ENCODE results near the gene FNBP1.

The FNBP1 gene

DNA sequence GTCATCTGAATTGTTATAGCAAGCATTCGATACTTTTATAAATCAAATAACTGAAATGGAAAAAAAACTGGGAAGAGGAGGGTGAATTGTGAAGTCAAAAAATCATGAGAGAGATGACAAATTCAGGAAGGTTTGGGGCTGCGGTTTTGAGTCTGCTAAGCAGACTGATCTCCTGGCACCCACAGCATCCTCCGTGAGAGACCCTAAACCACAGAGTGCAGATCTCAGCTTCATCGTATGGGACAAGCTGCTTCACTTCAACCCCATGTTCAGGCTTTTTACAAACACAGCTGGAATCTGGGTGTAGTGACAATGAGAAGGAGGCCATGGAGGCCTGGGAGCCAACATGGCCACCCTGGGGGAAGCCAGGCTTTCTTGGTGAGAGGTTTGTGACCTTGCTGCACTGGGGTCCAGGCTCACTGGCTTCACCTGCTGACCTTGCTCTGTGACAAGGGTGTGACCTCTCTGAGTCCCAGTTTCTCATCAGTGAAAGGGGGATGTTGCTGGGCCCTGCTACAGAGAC, 188.3 kb downstream of the FNBP1 start:
- ChIA-PET POLR2A (ENCODE audit: low non-redundant PET) (no interaction called here), CTCF (interaction anchor here (0.7 kb wide), 2 partner anchors 19 to 65 kb away, joined by 4 read pairs; no protein-coding TSS in a partner anchor)
- no peak for DNase-seq (ENCODE audit: low spot score)
- H3K27ac ChIP-seq: no peak overlapping the region
- TF ChIP-seq, protein P1, sequence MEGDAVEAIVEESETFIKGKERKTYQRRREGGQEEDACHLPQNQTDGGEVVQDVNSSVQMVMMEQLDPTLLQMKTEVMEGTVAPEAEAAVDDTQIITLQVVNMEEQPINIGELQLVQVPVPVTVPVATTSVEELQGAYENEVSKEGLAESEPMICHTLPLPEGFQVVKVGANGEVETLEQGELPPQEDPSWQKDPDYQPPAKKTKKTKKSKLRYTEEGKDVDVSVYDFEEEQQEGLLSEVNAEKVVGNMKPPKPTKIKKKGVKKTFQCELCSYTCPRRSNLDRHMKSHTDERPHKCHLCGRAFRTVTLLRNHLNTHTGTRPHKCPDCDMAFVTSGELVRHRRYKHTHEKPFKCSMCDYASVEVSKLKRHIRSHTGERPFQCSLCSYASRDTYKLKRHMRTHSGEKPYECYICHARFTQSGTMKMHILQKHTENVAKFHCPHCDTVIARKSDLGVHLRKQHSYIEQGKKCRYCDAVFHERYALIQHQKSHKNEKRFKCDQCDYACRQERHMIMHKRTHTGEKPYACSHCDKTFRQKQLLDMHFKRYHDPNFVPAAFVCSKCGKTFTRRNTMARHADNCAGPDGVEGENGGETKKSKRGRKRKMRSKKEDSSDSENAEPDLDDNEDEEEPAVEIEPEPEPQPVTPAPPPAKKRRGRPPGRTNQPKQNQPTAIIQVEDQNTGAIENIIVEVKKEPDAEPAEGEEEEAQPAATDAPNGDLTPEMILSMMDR (conservative IDR thresholded peaks at IDR 0.05; ENCODE audit: low read depth): no peak

DNA sequence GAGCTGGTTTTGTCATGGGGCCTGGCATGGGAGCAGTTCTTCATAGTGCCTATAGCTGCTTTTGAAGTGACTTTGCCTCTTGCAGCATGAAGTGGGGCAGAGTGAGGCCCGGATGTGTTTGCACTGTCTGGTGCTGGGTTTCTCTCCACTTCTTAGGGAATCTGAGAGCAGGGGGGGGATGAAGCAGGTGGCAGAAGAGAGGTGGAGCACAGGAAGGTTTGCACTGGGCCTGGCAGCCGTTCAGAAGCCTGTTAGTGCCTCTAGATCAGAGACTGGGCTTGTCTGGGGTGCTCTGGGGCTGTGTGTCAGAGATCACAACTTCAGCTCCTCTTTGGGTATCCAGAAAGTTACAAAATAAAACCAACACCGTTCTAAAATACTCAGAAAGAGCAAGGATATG, 189.4 kb downstream of the FNBP1 start:
- DNase-seq (ENCODE audit: low spot score): no peak
- ChIA-PET CTCF (no interaction called here), POLR2A (ENCODE audit: low non-redundant PET) (no interaction called here)
- H3K27ac ChIP-seq: no peak overlapping the region
- TF ChIP-seq, protein P1 (conservative IDR thresholded peaks at IDR 0.05; ENCODE audit: low read depth): no peak

DNA sequence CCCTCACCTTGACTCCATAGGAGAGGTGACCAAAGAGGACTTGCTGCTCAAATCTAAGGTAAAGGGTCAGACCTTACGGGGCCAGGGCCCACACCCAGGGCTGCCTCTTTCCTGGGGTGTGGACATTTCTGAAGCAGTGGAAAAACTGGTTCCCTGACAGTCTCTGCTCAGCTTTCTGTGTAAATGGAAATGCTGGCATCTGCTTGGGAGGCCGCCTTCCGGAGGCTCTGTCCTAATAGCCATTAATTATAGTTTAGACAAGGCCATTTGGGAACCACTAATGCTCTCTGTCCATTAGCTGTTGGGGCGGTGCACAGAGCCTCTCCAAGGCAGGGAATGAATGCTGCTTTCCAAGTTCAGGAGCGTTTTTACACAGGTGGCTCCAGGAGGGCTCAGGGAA, 190.4 kb downstream of the FNBP1 start:
- POLR2A ChIA-PET (ENCODE audit: low non-redundant PET): interaction anchor here (0.8 kb wide), 1 partner anchor 14 kb away, joined by 3 read pairs; no protein-coding TSS in a partner anchor
- DNase-seq (ENCODE audit: low spot score): no peak
- no peak overlapping the region for H3K27ac ChIP-seq
- CTCF ChIA-PET: no interaction called here
- TF ChIP-seq, protein P1 (conservative IDR thresholded peaks at IDR 0.05; ENCODE audit: low read depth): no peak

DNA sequence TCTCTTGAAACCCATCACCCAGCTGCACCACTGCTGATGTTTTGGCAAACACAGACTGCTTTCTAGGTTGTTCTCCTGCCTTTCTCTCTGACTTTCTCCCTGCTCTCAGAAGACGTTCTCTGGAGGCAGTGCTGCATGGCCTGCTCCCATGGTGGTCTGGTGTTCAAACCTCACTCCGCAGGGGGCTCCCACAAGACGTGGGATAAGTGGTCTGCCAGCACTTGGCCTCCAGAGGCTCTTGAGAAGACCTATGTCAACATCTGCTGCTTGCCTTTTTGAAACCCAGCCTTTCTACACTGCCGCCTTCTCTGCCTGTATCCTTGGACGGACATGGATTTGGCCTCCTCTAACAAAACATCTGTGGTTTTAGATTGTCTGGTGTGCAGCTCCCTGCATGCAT, 191.2 kb downstream of the FNBP1 start:
- H3K27ac ChIP-seq: no peak overlapping the region
- ChIA-PET CTCF (no interaction called here), POLR2A (ENCODE audit: low non-redundant PET) (no interaction called here)
- TF ChIP-seq, protein P1 (conservative IDR thresholded peaks at IDR 0.05; ENCODE audit: low read depth): no peak
- DNase-seq (ENCODE audit: low spot score): no peak

DNA sequence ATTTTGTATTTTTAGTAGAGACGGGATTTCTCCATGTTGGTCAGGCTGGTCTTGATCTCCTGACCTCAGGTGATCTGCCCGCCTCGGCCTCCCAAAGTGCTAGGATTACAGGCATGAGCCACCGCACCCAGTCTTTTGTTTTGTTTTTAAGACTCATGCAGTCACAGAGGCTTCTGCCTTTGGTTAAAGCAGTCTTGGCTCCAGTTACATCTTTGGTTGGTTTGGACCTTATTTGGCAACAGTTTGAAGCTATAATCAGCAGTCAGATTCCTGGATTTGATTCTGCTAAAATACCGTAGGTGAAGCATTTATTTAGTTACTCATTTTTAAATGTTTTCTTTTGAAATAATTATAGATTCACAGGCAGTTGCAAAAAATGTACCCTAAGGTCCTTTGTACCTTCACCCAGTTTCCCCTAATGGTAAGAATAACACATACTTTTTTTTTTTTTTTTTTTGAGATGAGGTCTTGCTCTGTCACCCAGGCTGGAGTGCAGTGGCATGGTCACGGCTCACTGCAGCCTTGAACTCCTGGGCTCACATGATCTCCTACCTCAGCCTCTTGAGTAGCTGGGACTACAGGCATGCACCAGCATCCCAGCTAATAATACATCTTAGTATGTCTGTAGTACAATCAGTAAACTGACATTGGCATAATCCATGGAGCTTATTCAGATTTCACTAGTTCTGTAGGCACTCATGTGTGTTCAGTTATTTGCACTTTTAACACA, 192.0 kb downstream of the FNBP1 start:
- no peak for DNase-seq (ENCODE audit: low spot score)
- CTCF ChIA-PET: interaction anchor here (0.5 kb wide), 1 partner anchor 241 kb away, joined by 3 read pairs; no protein-coding TSS in a partner anchor
- POLR2A ChIA-PET (ENCODE audit: low non-redundant PET): no interaction called here
- no peak overlapping the region for H3K27ac ChIP-seq
- TF ChIP-seq, protein P1 (conservative IDR thresholded peaks at IDR 0.05; ENCODE audit: low read depth): no peak

DNA sequence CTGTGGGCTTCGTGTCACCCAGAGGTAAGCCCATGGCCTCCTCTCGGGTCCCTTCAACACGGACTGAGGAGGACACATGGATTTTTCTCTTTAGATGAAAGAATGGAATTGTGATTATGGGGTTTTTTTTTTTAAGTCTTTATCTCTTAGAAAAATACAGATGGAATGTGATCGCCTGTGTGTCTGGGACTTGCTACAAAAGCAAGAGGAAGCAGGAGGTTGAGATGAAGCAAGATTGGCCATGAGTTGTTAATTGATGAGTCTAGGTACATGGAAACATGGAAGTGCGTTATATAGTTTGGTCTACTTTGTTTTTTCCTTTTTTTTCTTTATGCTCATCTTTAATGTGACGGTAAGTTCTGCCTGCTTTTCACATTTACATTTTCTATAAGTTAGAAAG, 193.1 kb downstream of the FNBP1 start:
- POLR2A ChIA-PET (ENCODE audit: low non-redundant PET): no interaction called here
- H3K27ac ChIP-seq: no peak overlapping the region
- TF ChIP-seq, protein P1 (conservative IDR thresholded peaks at IDR 0.05; ENCODE audit: low read depth): no peak
- no peak for DNase-seq (ENCODE audit: low spot score)
- CTCF ChIA-PET: no interaction called here

Measured in RWPE1 (cell line).